ENCODE measurements around the gene OR2T4. TPM values are rescaled to one million over a fixed set of nuclear protein-coding genes. Genes with fewer than 3 reads are reported as not detected.

The OR2T4 gene
- total RNA-seq, 1 donor, result not detected

- H3K4me3 ChIP-seq (ENCODE audit: low read depth, low read length), result no peak overlapping the region
- TF ChIP-seq CTCF (IDR thresholded peaks at IDR 0.05; ENCODE audit: insufficient read depth, low read depth, low read length), result no peak
- DNase-seq (ENCODE audit: low read depth), result no peak
Observed at GRCh38 chr1:248372394-248372793, 10.9 kb downstream of the OR2T4 start.

GRCh38 chr1:248373761-248374160, 12.3 kb downstream of the OR2T4 start:
- no peak overlapping the region for H3K4me3 ChIP-seq (ENCODE audit: low read depth, low read length)
- TF ChIP-seq CTCF (IDR thresholded peaks at IDR 0.05; ENCODE audit: insufficient read depth, low read depth, low read length), result no peak
- DNase-seq (ENCODE audit: low read depth), result no peak

- TF ChIP-seq CTCF (IDR thresholded peaks at IDR 0.05; ENCODE audit: insufficient read depth, low read depth, low read length), result no peak
- peak; percentile 2 for DNase-seq (ENCODE audit: low read depth)
Observed at GRCh38 chr1:248375446-248375845, 14.0 kb downstream of the OR2T4 start, which contains the start of gene OR2T6. OR2T6 (plus strand) TSS chr1:248375746; CDS start chr1:248387609, 11,863 bp downstream.

GRCh38 chr1:248376916-248377315, 15.5 kb downstream of the OR2T4 start:
- no peak overlapping the region for H3K4me3 ChIP-seq (ENCODE audit: low read depth, low read length)
- DNase-seq (ENCODE audit: low read depth), result no peak
- no peak for TF ChIP-seq CTCF (IDR thresholded peaks at IDR 0.05; ENCODE audit: insufficient read depth, low read depth, low read length)

More at GRCh38 chr1:248375446-248375845, 14.0 kb downstream of the OR2T4 start, which contains the start of gene OR2T6:
- H3K4me3 ChIP-seq (ENCODE audit: low read depth, low read length), result no peak within 1 kb of the TSS

- no peak for TF ChIP-seq CTCF (IDR thresholded peaks at IDR 0.05; ENCODE audit: insufficient read depth, low read depth, low read length)
- H3K4me3 ChIP-seq (ENCODE audit: low read depth, low read length), result no peak overlapping the region
- DNase-seq (ENCODE audit: low read depth), result no peak
Observed at GRCh38 chr1:248380854-248381253, 19.4 kb downstream of the OR2T4 start.

GRCh38 chr1:248388426-248388825, 27.0 kb downstream of the OR2T4 start:
- no peak overlapping the region for H3K4me3 ChIP-seq (ENCODE audit: low read depth, low read length)
- no peak for TF ChIP-seq CTCF (IDR thresholded peaks at IDR 0.05; ENCODE audit: insufficient read depth, low read depth, low read length)
- DNase-seq (ENCODE audit: low read depth), result no peak

GRCh38 chr1:248393050-248393449, 31.6 kb downstream of the OR2T4 start:
- TF ChIP-seq CTCF (IDR thresholded peaks at IDR 0.05; ENCODE audit: insufficient read depth, low read depth, low read length), result no peak
- no peak overlapping the region for H3K4me3 ChIP-seq (ENCODE audit: low read depth, low read length)
- no peak for DNase-seq (ENCODE audit: low read depth)

All from fibroblast of villous mesenchyme (primary cell).